ENCODE results near the gene ANKRD7.

GRCh38 chr7:118202061-118202460, 22.4 kb upstream of the ANKRD7 start:
- TF ChIP-seq CTCF (IDR thresholded peaks at IDR 0.05), result no peak
- no peak for TF ChIP-seq POLR2A (IDR thresholded peaks at IDR 0.05)
